HG03342 (cell line): ENCODE data around the gene PDLIM1.
A peak's percentile ranks its signal among the peaks of the same experiment; 100 is the strongest.

ENCODE experiments used
- ATAC-seq: cut with Tn5 transposase; IDR thresholded peaks from one replicate; pipeline ENCODE4 v1.9.1; 2021; ENCODE audit warnings: mild to moderate bottlenecking, moderate library complexity; ENCODE audit not compliant: unreplicated experiment

The PDLIM1 gene

GRCh38 chr10:95315509-95315908 lies 24.7 kb upstream of the PDLIM1 start:
- ATAC-seq: no peak

DNA sequence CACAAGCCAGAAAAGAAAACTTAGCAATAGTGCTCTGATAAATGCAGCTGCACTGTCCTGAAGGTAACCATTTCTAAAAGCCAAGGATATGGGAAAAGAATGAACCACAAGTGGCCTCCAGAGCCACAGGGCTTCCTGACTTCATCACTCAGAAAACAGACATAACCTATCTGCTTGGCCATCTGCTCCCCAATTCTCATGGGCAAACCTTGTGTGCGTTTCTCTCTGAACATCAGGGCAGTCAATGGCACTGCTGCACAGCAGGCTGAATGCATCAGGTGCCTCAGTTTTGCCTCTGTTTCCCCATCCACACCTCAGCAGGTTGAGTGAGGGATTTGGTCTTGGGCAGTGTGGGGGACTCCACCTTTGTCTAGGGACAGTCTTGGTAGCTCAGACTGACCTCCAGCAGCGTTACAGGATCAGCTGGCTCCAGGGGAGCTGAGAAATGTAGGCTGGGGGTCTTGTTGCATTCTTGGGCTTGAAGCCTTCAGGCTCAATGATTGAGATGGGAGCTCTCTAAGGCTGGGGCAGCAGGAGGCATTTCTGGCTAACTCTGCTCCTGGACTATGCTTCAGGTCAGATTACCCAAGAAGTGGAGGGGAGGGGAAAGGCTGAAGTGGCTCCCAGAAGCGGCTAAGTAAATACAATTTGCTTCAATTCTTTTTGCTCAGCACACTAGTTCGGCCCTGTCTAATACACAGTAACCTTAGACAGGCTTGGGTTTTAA lies 23.6 kb upstream of the PDLIM1 start:
- ATAC-seq: no peak

DNA sequence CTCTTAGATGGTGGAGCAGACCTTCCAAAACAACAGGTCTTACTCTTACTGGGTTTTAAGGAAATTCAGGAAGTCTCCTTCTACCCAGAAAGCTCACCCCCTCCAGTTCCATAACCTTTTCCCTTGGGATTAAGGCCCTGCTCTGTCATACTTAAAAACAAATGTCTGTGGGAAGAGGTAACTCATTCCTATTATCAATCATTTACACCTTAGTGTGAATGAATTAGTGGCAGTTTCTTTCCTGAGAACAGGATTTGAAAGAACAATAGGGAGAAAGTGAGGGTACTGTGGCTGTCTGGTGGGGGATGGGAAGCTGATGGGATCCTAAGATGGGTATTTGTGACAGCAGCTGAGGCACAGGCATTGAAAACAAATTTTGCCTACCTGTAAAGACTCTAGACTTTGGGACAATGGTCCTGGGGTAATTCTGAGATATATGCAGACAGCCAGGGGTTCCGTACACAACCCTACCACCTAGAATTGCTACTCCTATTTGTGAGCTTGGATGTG lies 22.2 kb upstream of the PDLIM1 start:
- ATAC-seq: no peak

- ATAC-seq: no peak
Measured at GRCh38 chr10:95312257-95312656, 21.5 kb upstream of the PDLIM1 start.

DNA sequence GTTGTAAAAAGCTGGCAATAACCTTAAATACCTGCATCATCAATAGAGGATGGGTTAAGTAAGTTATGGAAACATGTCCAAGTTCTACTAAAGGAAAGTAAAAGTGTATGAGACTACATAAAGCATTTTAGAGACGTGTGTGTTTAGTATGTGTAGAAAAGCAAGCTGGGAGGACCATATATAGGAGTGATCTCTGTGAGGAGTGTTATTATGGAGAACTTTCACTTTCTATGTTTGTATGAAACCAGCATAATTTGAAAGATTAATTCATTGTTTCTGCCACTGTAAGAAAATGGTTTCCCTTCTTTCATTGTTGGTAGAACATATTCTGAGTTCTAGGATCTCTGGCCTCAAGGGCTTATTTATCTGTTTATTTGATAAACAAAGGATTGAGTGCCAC lies 19.2 kb upstream of the PDLIM1 start:
- ATAC-seq: peak; percentile 76

- no peak for ATAC-seq
Measured at GRCh38 chr10:95308389-95309302, 17.8 kb upstream of the PDLIM1 start.

GRCh38 chr10:95306851-95307250 lies 16.0 kb upstream of the PDLIM1 start:
- ATAC-seq: no peak

GRCh38 chr10:95306318-95306650 lies 15.5 kb upstream of the PDLIM1 start:
- no peak for ATAC-seq

DNA sequence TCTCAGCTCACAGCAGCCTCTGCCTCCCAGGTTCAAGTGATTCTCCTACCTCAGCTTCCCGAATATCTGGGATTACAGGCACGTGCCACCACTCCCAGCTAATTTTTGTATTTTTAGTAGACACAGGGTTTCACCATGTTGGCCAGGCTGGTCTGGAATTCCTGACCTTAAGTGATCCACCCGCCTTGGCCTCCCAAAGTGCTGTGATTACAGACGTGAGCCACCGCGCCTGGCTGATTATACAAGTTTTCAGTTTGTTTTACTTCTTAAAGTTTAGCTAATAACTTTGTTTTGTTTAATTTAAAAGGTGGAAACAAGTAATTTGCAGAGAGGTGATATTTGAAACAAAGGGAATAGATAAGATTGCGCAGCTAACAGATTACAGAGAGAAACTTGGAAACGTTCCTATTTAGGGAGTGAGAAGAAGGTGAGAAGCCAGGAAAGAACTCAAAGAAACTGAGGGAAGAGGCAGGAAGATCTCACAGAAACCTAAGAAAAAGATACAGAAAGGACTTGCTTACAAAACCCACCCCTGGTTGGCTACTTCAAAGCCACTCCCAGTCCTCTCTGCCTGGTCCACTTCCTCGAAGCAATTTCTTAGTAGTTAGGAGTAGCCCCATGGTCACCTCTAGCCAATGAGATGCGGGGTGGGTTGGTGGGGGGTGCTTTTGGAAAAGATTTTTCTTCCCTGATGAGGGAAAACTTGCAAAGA lies 15.0 kb upstream of the PDLIM1 start:
- no peak for ATAC-seq

DNA sequence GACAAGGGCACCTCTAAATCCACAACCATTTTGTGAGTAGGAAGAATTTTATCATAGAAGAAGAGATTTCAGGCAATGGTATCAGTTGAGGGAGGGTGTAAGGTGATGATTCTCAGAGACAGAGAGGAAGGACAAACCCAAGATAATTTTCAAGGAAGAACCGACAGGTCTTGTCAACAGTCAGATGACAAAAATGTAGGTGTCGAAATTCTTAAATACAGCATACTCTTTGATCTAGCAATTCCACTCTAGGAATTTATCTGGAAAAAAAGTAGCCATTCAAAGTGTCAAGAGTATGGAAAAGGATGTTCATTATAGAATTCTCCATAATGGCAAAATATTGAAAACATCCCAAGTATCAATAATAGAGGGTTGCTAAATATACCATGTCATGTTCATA lies 14.2 kb upstream of the PDLIM1 start:
- no peak for ATAC-seq

DNA sequence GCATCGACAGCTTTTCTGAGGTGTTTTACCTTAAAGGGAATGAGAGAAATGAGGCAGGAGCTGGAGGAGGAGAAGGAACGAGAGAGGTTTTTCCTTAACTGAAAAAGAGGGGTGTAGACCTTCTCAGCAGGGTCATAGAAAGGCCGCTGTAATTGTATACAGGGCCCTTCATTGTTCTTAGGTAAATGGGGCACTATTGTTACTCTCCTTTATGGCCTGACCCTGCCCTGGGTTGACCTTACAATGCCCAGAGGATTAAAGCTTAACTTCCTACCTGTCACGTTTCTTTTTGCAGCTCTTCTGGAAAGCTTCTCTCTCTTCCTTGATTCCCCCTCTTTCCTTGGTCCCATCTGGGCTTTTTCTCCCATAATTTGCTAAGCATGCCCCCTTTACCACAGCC lies 13.7 kb upstream of the PDLIM1 start:
- ATAC-seq: no peak

- no peak for ATAC-seq
Measured at GRCh38 chr10:95303950-95304349, 13.1 kb upstream of the PDLIM1 start.

- ATAC-seq: no peak
Measured at GRCh38 chr10:95303535-95303934, 12.7 kb upstream of the PDLIM1 start.

DNA sequence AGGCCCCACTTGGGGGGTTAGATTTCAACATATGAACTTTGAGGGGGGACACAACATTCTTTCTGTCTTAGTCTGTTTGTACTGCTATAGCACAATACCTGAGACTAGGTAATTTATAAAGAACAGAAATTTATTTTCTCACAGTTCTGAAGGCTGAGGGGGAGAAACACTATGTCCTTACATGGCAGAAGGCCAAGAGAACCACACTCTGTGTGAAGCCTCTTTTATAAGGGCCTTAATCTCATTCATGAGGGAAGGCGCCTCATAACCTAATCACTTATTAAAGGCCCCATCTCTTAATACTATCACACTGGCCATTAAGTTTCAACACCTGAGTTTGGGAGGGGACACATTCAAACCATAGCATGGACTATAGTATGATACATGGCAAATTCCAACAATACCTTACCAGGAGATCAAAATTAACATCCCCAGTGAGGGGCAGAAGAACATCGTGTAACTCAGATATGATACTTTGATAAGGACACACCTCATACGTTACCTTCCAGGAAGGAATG lies 9.3 kb upstream of the PDLIM1 start:
- ATAC-seq: no peak

DNA sequence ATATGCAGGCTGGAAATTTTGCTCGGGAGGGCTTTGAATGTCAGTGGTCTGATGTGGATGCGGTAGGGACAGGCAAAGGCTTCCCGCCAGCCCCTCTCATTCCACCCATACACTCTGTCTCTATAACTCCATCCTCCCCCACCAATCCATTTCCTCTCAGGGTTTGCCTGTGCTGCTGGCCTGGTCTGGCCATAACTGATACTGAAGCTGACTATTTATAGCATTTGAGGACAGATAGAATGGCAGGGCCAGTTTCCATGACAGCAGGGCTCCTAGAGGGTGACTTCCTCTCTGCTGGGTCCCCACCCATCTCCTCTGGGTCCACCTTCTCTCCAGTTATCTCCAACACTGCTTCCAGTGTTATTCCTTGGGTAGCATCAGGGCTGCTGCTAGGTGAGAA lies 6.6 kb upstream of the PDLIM1 start:
- peak; percentile 51 for ATAC-seq

GRCh38 chr10:95296764-95297163 lies 6.0 kb upstream of the PDLIM1 start:
- no peak for ATAC-seq

- peak; percentile 71 for ATAC-seq
Measured at GRCh38 chr10:95295031-95295755, 4.4 kb upstream of the PDLIM1 start.

- ATAC-seq: no peak
Measured at GRCh38 chr10:95293631-95294030, 2.8 kb upstream of the PDLIM1 start.

DNA sequence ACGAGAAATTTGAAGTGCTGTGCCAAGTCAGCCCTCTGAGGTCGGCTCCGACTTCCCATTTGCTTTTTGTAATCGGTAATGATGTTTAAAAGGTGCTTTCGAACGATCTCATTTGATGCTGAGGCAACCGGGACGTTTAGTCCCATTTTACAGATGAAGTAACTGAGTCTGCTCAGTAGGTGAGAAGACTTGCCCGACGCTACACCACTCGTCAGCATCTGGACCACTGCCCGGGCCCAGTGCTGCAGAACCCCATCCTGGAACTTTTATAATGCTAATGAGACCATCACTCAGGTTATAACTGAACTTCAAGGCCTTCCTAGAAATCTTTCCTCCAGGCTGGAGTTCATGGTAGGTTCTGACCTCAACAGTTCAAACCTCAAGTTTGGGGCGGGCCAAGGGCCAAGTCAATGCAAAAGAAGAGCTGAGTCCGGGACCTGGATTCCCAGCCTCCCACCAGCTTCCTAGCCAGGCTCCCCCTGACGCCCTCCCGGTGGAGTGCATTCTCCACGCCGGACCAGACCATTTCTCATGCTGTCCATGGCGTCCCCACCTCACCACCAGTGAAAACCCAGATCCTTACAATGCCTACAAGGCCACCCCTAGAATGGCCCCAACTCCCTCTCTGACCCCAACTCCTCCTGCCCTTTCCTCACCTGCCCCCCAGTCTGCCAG lies 699 bp upstream of the PDLIM1 start:
- ATAC-seq: no peak

GRCh38 chr10:95289921-95290421 lies 832 bp downstream of the PDLIM1 start:
- ATAC-seq: no peak
